ENCODE results near the gene SRSF3.

SRSF3 gene

GRCh38 chr6:36623547-36624459, 29.6 kb downstream of the SRSF3 start:
- peak; percentile 91 for TF ChIP-seq CTCF (IDR thresholded peaks at IDR 0.05; ENCODE audit: low read length, missing control alignments)
- peak; percentile 89 for DNase-seq (ENCODE audit: low read depth)
- no peak overlapping the region for H3K4me3 ChIP-seq (replicated peaks; ENCODE audit: low read depth, low read length)

DNA sequence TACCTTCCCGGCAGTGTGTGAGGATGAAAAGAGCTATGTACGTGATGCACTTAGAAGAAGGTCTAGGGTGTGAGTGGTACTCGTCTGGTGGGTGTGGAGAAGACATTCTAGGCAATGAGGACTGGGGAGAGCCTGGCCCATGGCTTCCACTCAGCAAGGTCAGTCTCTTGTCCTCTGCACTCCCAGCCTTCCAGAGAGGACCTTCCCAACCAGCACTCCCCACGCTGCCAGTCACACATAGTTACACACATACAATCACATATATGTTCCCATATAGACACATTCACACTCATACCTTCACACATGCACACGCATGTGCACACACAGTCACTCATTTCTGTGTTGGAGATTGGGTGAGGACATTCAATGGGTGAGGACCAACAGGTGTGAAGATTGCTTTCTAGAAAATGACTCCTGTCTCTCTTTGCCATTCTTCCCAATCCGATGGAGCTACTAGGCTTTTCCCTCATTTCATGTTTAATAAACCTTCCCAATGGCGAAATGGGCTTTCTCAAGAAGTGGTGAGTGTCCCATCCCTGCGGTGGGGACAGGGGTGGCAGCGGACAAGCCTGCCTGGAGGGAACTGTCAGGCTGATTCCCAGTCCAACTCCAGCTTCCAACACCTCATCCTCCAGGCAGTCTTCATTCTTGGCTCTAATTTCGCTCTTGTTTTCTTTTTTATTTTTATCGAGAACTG, 30.4 kb downstream of the SRSF3 start:
- no peak for DNase-seq (ENCODE audit: low read depth)
- no peak overlapping the region for H3K4me3 ChIP-seq (replicated peaks; ENCODE audit: low read depth, low read length)

DNA sequence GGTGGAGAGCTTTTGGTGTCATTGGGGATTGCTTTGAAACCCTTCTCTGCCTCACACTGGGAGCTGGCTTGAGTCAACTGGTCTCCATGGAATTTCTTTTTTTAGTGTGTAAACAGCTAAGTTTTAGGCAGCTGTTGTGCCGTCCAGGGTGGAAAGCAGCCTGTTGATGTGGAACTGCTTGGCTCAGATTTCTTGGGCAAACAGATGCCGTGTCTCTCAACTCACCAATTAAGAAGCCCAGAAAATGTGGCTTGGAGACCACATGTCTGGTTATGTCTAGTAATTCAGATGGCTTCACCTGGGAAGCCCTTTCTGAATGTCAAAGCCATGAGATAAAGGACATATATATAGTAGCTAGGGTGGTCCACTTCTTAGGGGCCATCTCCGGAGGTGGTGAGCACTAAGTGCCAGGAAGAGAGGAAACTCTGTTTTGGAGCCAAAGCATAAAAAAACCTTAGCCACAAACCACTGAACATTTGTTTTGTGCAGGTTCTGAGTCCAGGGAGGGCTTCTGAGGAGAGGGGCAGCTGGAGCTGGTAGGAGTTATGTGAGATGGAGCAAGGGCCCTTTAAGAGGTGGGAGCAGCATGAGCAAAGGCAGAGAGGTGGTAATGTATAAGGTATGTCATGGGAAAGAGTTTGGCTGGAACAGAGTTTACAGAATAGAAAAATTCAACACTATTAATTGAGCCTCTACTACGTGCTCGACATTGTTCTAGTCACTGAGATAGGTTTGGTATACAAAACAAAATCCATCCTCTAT, 31.2 kb downstream of the SRSF3 start:
- TF ChIP-seq CTCF (IDR thresholded peaks at IDR 0.05; ENCODE audit: low read length, missing control alignments): no peak
- DNase-seq (ENCODE audit: low read depth): peak; percentile 76
- H3K4me3 ChIP-seq (replicated peaks; ENCODE audit: low read depth, low read length): no peak overlapping the region

More for the DNA sequence above, 30.4 kb downstream of the SRSF3 start:
- TF ChIP-seq CTCF (IDR thresholded peaks at IDR 0.05; ENCODE audit: low read length, missing control alignments): no peak

DNA sequence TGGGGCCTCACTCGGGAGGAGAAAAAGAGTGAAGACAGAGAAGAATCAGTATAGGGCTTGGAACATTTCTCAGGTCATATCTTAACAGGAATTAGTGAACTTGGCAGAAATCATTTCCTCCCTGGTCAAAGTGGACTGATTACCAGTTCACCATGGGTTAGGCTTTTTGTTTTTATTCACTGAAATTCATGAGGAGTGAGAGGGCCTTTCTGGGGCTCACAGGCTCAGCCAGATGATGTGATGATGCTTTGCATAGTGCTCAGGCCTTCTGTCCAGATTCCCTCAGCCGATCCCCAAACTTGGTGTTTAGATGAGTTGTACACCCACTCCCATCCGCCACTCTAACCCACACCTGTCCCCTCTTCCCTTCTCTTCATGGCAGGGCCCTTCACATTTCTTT, 32.5 kb downstream of the SRSF3 start:
- no peak for TF ChIP-seq CTCF (IDR thresholded peaks at IDR 0.05; ENCODE audit: low read length, missing control alignments)
- H3K4me3 ChIP-seq (replicated peaks; ENCODE audit: low read depth, low read length): no peak overlapping the region
- DNase-seq (ENCODE audit: low read depth): peak; percentile 42

DNA sequence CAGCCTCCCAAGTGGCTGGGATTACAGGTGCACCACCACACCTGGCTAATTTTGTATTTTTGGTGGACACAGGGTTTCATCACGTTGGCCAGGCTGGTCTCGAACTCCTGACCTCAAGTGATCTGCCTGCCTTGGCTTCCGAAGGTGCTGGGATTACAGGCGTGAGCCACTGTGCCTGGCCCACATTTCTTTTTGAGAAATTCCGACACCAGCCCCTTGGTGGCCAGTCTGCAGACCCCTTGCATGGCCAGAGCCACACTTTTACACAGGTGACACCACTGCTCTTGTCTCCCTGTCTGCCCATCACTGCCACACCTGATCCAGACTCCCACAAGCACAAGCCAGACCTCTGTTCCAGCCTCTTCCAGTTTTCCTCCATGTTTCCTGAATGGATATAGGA, 33.0 kb downstream of the SRSF3 start:
- no peak for DNase-seq (ENCODE audit: low read depth)
- no peak for TF ChIP-seq CTCF (IDR thresholded peaks at IDR 0.05; ENCODE audit: low read length, missing control alignments)
- H3K4me3 ChIP-seq (replicated peaks; ENCODE audit: low read depth, low read length): no peak overlapping the region

GRCh38 chr6:36627801-36628246, 33.7 kb downstream of the SRSF3 start:
- peak; percentile 95 for DNase-seq (ENCODE audit: low read depth)
- no peak for TF ChIP-seq CTCF (IDR thresholded peaks at IDR 0.05; ENCODE audit: low read length, missing control alignments)
- no peak overlapping the region for H3K4me3 ChIP-seq (replicated peaks; ENCODE audit: low read depth, low read length)
